Measurements from ENCODE around the gene UNC45A. TPM values are rescaled to one million over a fixed set of nuclear protein-coding genes. Genes with fewer than 3 reads are reported as not detected.

UNC45A gene
- total RNA-seq, 1 experiment from 2014 or later: 84.4 TPM

GRCh38 chr15:90904746-90905145 is 30.3 kb upstream of the UNC45A start:
- in situ Hi-C loops (cut with HindIII; ENCODE audit: low pct_unique_long_range_greater_than_20kb, low sequenced_read_pairs) (no loop called here), intact Hi-C loops (cut with micrococcal nuclease; ENCODE audit: unreplicated experiment) (no loop called here)
- POLR2A ChIA-PET: no interaction called here
- Histone ChIP-seq H3K27me3 (ENCODE audit: control insufficient read depth, insufficient read depth, low read length) (no peaks in the 10 kb centered on the region), H3K4me1 (ENCODE audit: control insufficient read depth, insufficient read depth, low read length) (peaks cover 12% of the 10 kb centered on the region), H3K36me3 (ENCODE audit: control insufficient read depth, insufficient read depth, low read length) (0 out of 2 replicates have a peak, but pooled peaks cover 5% of the 10 kb centered on the region), H3K27ac (ENCODE audit: low read length) (no peak overlapping the region), H3K4me3 (ENCODE audit: low read depth in 2 of 2, low read length in 2 of 2) (no peak overlapping the region), H3K9me3 (ENCODE audit: control insufficient read depth, insufficient read depth, low read depth, low read length) (no peaks in the 10 kb centered on the region)
- DNase-seq (ENCODE audit: low read depth, low spot score) (no peak), ATAC-seq (no peak)
- CTCF ChIA-PET: no interaction called here
- TF ChIP-seq POLR2AphosphoS5 (IDR thresholded peaks at IDR 0.05; ENCODE audit: low read depth, low read length): no peak
- TF ChIP-seq REST (IDR thresholded peaks at IDR 0.05; ENCODE audit: insufficient read depth in 1 of 2, low read depth in 2 of 2, low read length in 1 of 2): no peak
- TF ChIP-seq SIN3A (IDR thresholded peaks at IDR 0.05; ENCODE audit: borderline replicate concordance, insufficient read depth, low read depth, low read length): no peak
- TF ChIP-seq CTCF (IDR thresholded peaks at IDR 0.05): no peak
- no peak for TF ChIP-seq TCF7L2 (IDR thresholded peaks at IDR 0.05; ENCODE audit: low read depth, low read length)
- BruUV-seq (replicated peaks): no TSS peak

GRCh38 chr15:90905306-90906180 is 29.5 kb upstream of the UNC45A start:
- Histone ChIP-seq H3K36me3 (ENCODE audit: control insufficient read depth, insufficient read depth, low read length) (0 out of 2 replicates have a peak, but pooled peaks cover 5% of the 10 kb centered on the region), H3K27me3 (ENCODE audit: control insufficient read depth, insufficient read depth, low read length) (no peaks in the 10 kb centered on the region), H3K4me3 (ENCODE audit: low read depth in 2 of 2, low read length in 2 of 2) (no peak overlapping the region), H3K4me1 (ENCODE audit: control insufficient read depth, insufficient read depth, low read length) (peaks cover 12% of the 10 kb centered on the region), H3K9me3 (ENCODE audit: control insufficient read depth, insufficient read depth, low read depth, low read length) (no peaks in the 10 kb centered on the region), H3K27ac (ENCODE audit: low read length) (no peak overlapping the region)
- DNase-seq (ENCODE audit: low read depth, low spot score) (no peak), ATAC-seq (no peak)
- CTCF ChIA-PET: no interaction called here
- no TSS peak for BruUV-seq (replicated peaks)
- POLR2A ChIA-PET: interaction anchor here (0.6 kb wide), 1 partner anchor 455 kb away, joined by 3 read pairs; no protein-coding TSS in a partner anchor
- in situ Hi-C loops (cut with HindIII; ENCODE audit: low pct_unique_long_range_greater_than_20kb, low sequenced_read_pairs) (no loop called here), intact Hi-C loops (cut with micrococcal nuclease; ENCODE audit: unreplicated experiment) (no loop called here)
- no peak for TF ChIP-seq POLR2AphosphoS5 (IDR thresholded peaks at IDR 0.05; ENCODE audit: low read depth, low read length)
- no peak for TF ChIP-seq CTCF (IDR thresholded peaks at IDR 0.05)
- no peak for TF ChIP-seq TCF7L2 (IDR thresholded peaks at IDR 0.05; ENCODE audit: low read depth, low read length)
- no peak for TF ChIP-seq REST (IDR thresholded peaks at IDR 0.05; ENCODE audit: insufficient read depth in 1 of 2, low read depth in 2 of 2, low read length in 1 of 2)
- no peak for TF ChIP-seq SIN3A (IDR thresholded peaks at IDR 0.05; ENCODE audit: borderline replicate concordance, insufficient read depth, low read depth, low read length)

Measured in Panc1 (cell line).